Astrocyte (in vitro differentiated cells and primary cell): Measurements from ENCODE around the gene CAPZB.

Experiments used
- EZH2 ChIP-seq: IDR thresholded peaks from 2 replicates; pipeline ENCODE4 v1.6.1; 2012; ENCODE audit warnings: mild to moderate bottlenecking, low read length, inconsistent platforms; ENCODE audit not compliant: insufficient read depth
- TF ChIP-seq, protein P1 (sequence below): IDR thresholded peaks from 2 replicates; pipeline ENCODE4 v1.5.1; 2011; ENCODE audit warnings: low read depth, mild to moderate bottlenecking, inconsistent platforms, low read length, moderate library complexity; ENCODE audit not compliant: insufficient read depth

GRCh38 chr1:19476450-19477190, 8.7 kb downstream of the CAPZB start:
- TF ChIP-seq, protein P1, sequence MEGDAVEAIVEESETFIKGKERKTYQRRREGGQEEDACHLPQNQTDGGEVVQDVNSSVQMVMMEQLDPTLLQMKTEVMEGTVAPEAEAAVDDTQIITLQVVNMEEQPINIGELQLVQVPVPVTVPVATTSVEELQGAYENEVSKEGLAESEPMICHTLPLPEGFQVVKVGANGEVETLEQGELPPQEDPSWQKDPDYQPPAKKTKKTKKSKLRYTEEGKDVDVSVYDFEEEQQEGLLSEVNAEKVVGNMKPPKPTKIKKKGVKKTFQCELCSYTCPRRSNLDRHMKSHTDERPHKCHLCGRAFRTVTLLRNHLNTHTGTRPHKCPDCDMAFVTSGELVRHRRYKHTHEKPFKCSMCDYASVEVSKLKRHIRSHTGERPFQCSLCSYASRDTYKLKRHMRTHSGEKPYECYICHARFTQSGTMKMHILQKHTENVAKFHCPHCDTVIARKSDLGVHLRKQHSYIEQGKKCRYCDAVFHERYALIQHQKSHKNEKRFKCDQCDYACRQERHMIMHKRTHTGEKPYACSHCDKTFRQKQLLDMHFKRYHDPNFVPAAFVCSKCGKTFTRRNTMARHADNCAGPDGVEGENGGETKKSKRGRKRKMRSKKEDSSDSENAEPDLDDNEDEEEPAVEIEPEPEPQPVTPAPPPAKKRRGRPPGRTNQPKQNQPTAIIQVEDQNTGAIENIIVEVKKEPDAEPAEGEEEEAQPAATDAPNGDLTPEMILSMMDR = no peak
- TF ChIP-seq EZH2 = no peak
